Measurements from ENCODE around the gene SLFN14. TPM values are rescaled to one million over a fixed set of nuclear protein-coding genes. Genes with fewer than 3 reads are reported as not detected.

Gene SLFN14
- total RNA-seq, 4 donors from 2014 or later: not detected

GRCh38 chr17:35559495-35560210, 966 bp downstream of the SLFN14 start:
- ATAC-seq (ENCODE audit: low FRiP score): no peak
- TF ChIP-seq CTCF (IDR thresholded peaks at IDR 0.05): no peak
- DNase-seq (ENCODE audit: low spot score): no peak

- no peak for TF ChIP-seq CTCF (IDR thresholded peaks at IDR 0.05)
- DNase-seq (ENCODE audit: low spot score): no peak
- ATAC-seq (ENCODE audit: low FRiP score): no peak
Observed at GRCh38 chr17:35557353-35557752, 3.3 kb downstream of the SLFN14 start.

GRCh38 chr17:35555691-35556090, 4.9 kb downstream of the SLFN14 start:
- TF ChIP-seq CTCF (IDR thresholded peaks at IDR 0.05): no peak

GRCh38 chr17:35554668-35555067, 6.0 kb downstream of the SLFN14 start:
- ATAC-seq (ENCODE audit: low FRiP score) (no peak), DNase-seq (ENCODE audit: low spot score) (no peak)
- TF ChIP-seq CTCF (IDR thresholded peaks at IDR 0.05): no peak

More at GRCh38 chr17:35555691-35556090, 4.9 kb downstream of the SLFN14 start:
- ATAC-seq (ENCODE audit: low FRiP score) (no peak), DNase-seq (ENCODE audit: low spot score) (no peak)

GRCh38 chr17:35553310-35553709, 7.3 kb downstream of the SLFN14 start:
- TF ChIP-seq CTCF (IDR thresholded peaks at IDR 0.05): no peak
- DNase-seq (ENCODE audit: low spot score) (no peak), ATAC-seq (ENCODE audit: low FRiP score) (no peak)

- ATAC-seq (ENCODE audit: low FRiP score): no peak
- DNase-seq (ENCODE audit: low spot score): no peak
- no peak for TF ChIP-seq CTCF (IDR thresholded peaks at IDR 0.05)
Observed at GRCh38 chr17:35548978-35549377, 11.6 kb downstream of the SLFN14 start.

GRCh38 chr17:35548208-35548810, 12.3 kb downstream of the SLFN14 start:
- ATAC-seq (ENCODE audit: low FRiP score): no peak
- TF ChIP-seq CTCF (IDR thresholded peaks at IDR 0.05): no peak
- DNase-seq (ENCODE audit: low spot score): no peak
